ENCODE results near the gene GPBP1.
"Not testable (repeated sequence)": the region's sequence is repeated elsewhere in the genome, so short reads cannot be mapped to it uniquely, and the experiment has no call there.

Gene GPBP1

GRCh38 chr5:57173319-57174127 is at the start of gene GPBP1:
Gene GPBP1, plus strand, starts transcription at chr5:57174059. Its CDS starts 40,072 bp downstream, at chr5:57214131.
- DNase-seq, result peak; percentile 92 to 93

GRCh38 chr5:57128325-57128724 is 45.5 kb upstream of the GPBP1 start:
- no peak for DNase-seq

- DNase-seq, result no peak
Measured at GRCh38 chr5:57133574-57133973, 40.3 kb upstream of the GPBP1 start.

GRCh38 chr5:57137401-57137800 is 36.5 kb upstream of the GPBP1 start:
- DNase-seq, result no peak

GRCh38 chr5:57152316-57152715 is 21.5 kb upstream of the GPBP1 start:
- no peak for DNase-seq

GRCh38 chr5:57155033-57155432 is 18.8 kb upstream of the GPBP1 start:
- no peak for DNase-seq

- DNase-seq, result no peak
Measured at GRCh38 chr5:57157131-57157530, 16.7 kb upstream of the GPBP1 start.

- no peak for DNase-seq
Measured at GRCh38 chr5:57157666-57158065, 16.2 kb upstream of the GPBP1 start.

- no peak for DNase-seq
Measured at GRCh38 chr5:57163553-57164006, 10.3 kb upstream of the GPBP1 start.

GRCh38 chr5:57164124-57164523 is 9.7 kb upstream of the GPBP1 start:
- no peak for DNase-seq

- DNase-seq, result not testable (repeated sequence)
Measured at GRCh38 chr5:57165171-57165570, 8.7 kb upstream of the GPBP1 start.

GRCh38 chr5:57166276-57166675 is 7.6 kb upstream of the GPBP1 start:
- no peak for DNase-seq

GRCh38 chr5:57167201-57167600 is 6.7 kb upstream of the GPBP1 start:
- no peak for DNase-seq

GRCh38 chr5:57170116-57170515 is 3.7 kb upstream of the GPBP1 start:
- not testable (repeated sequence) for DNase-seq

- no peak for DNase-seq
Measured at GRCh38 chr5:57171816-57172465, 1.9 kb upstream of the GPBP1 start.

GRCh38 chr5:57172466-57173318 is 1.2 kb upstream of the GPBP1 start:
- DNase-seq, result no peak

- DNase-seq, result no peak
Measured at GRCh38 chr5:57174128-57174889, 450 bp downstream of the GPBP1 start.

GRCh38 chr5:57174890-57175510 is 1.1 kb downstream of the GPBP1 start:
- no peak for DNase-seq

- DNase-seq, result no peak
Measured at GRCh38 chr5:57175551-57176309, 1.9 kb downstream of the GPBP1 start.

GRCh38 chr5:57176350-57176857 is 2.5 kb downstream of the GPBP1 start:
- no peak for DNase-seq

All from NCI-H1930 (cell line).